Chondrocyte (in vitro differentiated cells): ENCODE results near the gene PALM. TPM values are rescaled to one million over a fixed set of nuclear protein-coding genes. Genes with fewer than 3 reads are reported as not detected.

Source experiments
- DNase-seq: peaks from one replicate; pipeline ENCODE4 v3.0.0; 2021; ENCODE audit warnings: mixed read lengths, low spot score
- H3K27ac Mint-ChIP-seq: one replicate; pipeline ENCODE4 v1.8.0; 2021; ENCODE audit warnings: mild to moderate bottlenecking, moderate library complexity, mixed read lengths; ENCODE audit not compliant: unreplicated experiment
- H3K27me3 Mint-ChIP-seq: 2 replicates; pipeline ENCODE4 v1.8.0; 2021; ENCODE audit warnings: low read depth, mixed read lengths
- H3K36me3 Mint-ChIP-seq: 2 replicates; pipeline ENCODE4 v1.8.0; 2021; ENCODE audit warnings: low read depth, mixed read lengths
- H3K4me1 Mint-ChIP-seq: 2 replicates; pipeline ENCODE4 v1.8.0; 2021; ENCODE audit warnings: low read depth, mild to moderate bottlenecking, mixed read lengths
- H3K4me3 Mint-ChIP-seq: one replicate; pipeline ENCODE4 v1.8.0; 2021; ENCODE audit warnings: mild to moderate bottlenecking, moderate library complexity, mixed read lengths; ENCODE audit not compliant: unreplicated experiment
- H3K9me3 Mint-ChIP-seq: 2 replicates; pipeline ENCODE4 v1.8.0; 2021; ENCODE audit warnings: low read depth, mixed read lengths
- CTCF ChIP-seq: fragments of 200-600 bp; sonication (generic); IDR thresholded peaks from 2 replicates; pipeline ENCODE4 v1.5.0; 2021; ENCODE audit warnings: antibody characterized with exemption, mild to moderate bottlenecking, moderate library complexity
- total RNA-seq: library from RNA; stranded (reverse); gene quantifications from 3 replicates; pipeline ENCODE4 v1.2.1, GENCODE V29; 2021

PALM gene
- total RNA-seq, 1 donor from 2014 or later: 182 TPM

GRCh38 chr19:772730-773436 is 64.1 kb downstream of the PALM start:
- Mint-ChIP-seq H3K36me3 (no peaks in the 10 kb centered on the region), H3K27ac (no peak overlapping the region), H3K9me3 (no peaks in the 10 kb centered on the region), H3K4me1 (peaks cover 14% of the 10 kb centered on the region), H3K4me3 (no peak overlapping the region), H3K27me3 (no peaks in the 10 kb centered on the region)
- no peak for TF ChIP-seq CTCF
- DNase-seq: no peak

- Mint-ChIP-seq H3K4me1 (peaks cover 9% of the 10 kb centered on the region), H3K4me3 (no peak overlapping the region), H3K9me3 (no peaks in the 10 kb centered on the region), H3K36me3 (no peaks in the 10 kb centered on the region), H3K27ac (no peak overlapping the region), H3K27me3 (no peaks in the 10 kb centered on the region)
- no peak for TF ChIP-seq CTCF
- DNase-seq: peak; percentile 80
Observed at GRCh38 chr19:776549-776948, 67.8 kb downstream of the PALM start.

- no peaks in the 10 kb centered on the region for H3K27me3 Mint-ChIP-seq
- H3K9me3 Mint-ChIP-seq: no peaks in the 10 kb centered on the region
- no peak for TF ChIP-seq CTCF
- H3K36me3 Mint-ChIP-seq: no peaks in the 10 kb centered on the region
- H3K4me1 Mint-ChIP-seq: peaks cover 28% of the 10 kb centered on the region
- DNase-seq: peak; percentile 82
- H3K27ac Mint-ChIP-seq: peak overlapping the region; percentile 97
- peak overlapping the region; percentile 49 for H3K4me3 Mint-ChIP-seq
Observed at GRCh38 chr19:778910-779653, 70.3 kb downstream of the PALM start.

GRCh38 chr19:780935-781334 is 72.2 kb downstream of the PALM start:
- DNase-seq: peak; percentile 59
- no peak overlapping the region for H3K4me3 Mint-ChIP-seq

More at GRCh38 chr19:780935-781334, 72.2 kb downstream of the PALM start:
- Mint-ChIP-seq H3K27me3 (no peaks in the 10 kb centered on the region), H3K36me3 (no peaks in the 10 kb centered on the region), H3K4me1 (peaks cover 33% of the 10 kb centered on the region), H3K27ac (peak overlapping the region; percentile 41), H3K9me3 (no peaks in the 10 kb centered on the region)
- TF ChIP-seq CTCF: no peak
